ENCODE results near the gene KLHL14. TPM values are rescaled to one million over a fixed set of nuclear protein-coding genes. Genes with fewer than 3 reads are reported as not detected.

Gene KLHL14
- total and polyA plus RNA-seq, 2 of the 13 experiments (the other 11 are each of a cell fraction or from before 2014, with no cell fraction given), result 16.0 to 41.8 TPM

DNA sequence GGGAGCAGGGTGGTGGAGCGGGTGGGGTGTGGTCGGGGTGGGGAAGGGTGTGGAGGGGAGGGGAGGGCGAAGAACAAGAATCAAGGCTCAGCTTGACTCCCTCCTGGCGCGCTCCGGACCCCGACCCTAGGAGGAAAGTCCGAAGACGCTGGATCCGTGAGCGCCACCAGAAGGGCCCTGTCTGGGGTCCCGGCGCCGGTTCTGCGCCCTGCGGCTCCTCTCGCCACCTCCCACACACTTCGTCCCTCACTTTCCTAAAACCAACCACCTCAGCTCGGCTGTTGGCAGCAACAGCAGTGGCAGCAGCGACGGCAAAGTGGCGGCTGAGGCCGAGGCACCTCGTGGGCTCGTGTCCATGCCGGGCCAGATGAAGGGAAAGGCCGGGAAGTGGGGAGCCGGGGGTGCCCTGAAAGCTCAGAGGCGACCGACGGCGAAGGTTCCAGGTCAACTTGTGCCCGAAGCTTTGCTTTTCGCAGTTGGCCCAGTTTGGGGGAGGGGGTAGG, 2.1 kb downstream of the KLHL14 start (continued):
- TF ChIP-seq, protein P1, sequence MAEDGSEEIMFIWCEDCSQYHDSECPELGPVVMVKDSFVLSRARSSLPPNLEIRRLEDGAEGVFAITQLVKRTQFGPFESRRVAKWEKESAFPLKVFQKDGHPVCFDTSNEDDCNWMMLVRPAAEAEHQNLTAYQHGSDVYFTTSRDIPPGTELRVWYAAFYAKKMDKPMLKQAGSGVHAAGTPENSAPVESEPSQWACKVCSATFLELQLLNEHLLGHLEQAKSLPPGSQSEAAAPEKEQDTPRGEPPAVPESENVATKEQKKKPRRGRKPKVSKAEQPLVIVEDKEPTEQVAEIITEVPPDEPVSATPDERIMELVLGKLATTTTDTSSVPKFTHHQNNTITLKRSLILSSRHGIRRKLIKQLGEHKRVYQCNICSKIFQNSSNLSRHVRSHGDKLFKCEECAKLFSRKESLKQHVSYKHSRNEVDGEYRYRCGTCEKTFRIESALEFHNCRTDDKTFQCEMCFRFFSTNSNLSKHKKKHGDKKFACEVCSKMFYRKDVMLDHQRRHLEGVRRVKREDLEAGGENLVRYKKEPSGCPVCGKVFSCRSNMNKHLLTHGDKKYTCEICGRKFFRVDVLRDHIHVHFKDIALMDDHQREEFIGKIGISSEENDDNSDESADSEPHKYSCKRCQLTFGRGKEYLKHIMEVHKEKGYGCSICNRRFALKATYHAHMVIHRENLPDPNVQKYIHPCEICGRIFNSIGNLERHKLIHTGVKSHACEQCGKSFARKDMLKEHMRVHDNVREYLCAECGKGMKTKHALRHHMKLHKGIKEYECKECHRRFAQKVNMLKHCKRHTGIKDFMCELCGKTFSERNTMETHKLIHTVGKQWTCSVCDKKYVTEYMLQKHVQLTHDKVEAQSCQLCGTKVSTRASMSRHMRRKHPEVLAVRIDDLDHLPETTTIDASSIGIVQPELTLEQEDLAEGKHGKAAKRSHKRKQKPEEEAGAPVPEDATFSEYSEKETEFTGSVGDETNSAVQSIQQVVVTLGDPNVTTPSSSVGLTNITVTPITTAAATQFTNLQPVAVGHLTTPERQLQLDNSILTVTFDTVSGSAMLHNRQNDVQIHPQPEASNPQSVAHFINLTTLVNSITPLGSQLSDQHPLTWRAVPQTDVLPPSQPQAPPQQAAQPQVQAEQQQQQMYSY (CRISPR knock-in tag; IDR thresholded peaks at IDR 0.05), result 0 out of 2 replicates have a peak, but pooled peaks have one; percentile 17
- TF ChIP-seq BCL6 (CRISPR knock-in tag; IDR thresholded peaks at IDR 0.05), result no peak
- TF ChIP-seq, protein P2, sequence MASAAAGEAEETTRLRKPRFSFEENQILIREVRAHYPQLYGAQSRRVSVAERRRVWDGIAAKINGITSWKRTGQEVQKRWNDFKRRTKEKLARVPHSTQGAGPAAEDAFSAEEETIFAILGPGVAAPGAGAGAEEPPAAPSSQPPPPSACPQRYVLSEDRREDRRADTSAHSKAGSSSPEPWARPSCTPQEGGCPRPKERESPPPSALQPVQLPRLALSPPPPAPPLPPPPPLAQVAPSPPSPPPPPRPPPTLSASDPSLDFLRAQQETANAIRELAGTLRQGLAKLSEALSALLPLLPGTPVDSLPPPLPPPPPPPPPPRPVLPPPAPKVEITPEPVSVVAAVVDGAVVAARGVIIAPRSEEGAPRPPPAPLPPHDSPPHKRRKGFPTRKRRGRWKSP (CRISPR knock-in tag; IDR thresholded peaks at IDR 0.05), result no peak
- TF ChIP-seq, protein P3, sequence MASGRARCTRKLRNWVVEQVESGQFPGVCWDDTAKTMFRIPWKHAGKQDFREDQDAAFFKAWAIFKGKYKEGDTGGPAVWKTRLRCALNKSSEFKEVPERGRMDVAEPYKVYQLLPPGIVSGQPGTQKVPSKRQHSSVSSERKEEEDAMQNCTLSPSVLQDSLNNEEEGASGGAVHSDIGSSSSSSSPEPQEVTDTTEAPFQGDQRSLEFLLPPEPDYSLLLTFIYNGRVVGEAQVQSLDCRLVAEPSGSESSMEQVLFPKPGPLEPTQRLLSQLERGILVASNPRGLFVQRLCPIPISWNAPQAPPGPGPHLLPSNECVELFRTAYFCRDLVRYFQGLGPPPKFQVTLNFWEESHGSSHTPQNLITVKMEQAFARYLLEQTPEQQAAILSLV (CRISPR knock-in tag; IDR thresholded peaks at IDR 0.05; ENCODE audit: borderline replicate concordance), result peak; percentile 39; the same call in 1 of the 2 replicates
- TF ChIP-seq ZSCAN31 (CRISPR knock-in tag; IDR thresholded peaks at IDR 0.05; ENCODE audit: low read depth), result no peak
- TF ChIP-seq, protein P4, sequence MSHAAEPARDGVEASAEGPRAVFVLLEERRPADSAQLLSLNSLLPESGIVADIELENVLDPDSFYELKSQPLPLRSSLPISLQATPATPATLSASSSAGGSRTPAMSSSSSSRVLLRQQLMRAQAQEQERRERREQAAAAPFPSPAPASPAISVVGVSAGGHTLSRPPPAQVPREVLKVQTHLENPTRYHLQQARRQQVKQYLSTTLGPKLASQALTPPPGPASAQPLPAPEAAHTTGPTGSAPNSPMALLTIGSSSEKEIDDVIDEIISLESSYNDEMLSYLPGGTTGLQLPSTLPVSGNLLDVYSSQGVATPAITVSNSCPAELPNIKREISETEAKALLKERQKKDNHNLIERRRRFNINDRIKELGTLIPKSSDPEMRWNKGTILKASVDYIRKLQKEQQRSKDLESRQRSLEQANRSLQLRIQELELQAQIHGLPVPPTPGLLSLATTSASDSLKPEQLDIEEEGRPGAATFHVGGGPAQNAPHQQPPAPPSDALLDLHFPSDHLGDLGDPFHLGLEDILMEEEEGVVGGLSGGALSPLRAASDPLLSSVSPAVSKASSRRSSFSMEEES (CRISPR knock-in tag; IDR thresholded peaks at IDR 0.05), result no peak
- no peak for TF ChIP-seq NBN (conservative IDR thresholded peaks at IDR 0.05)
- TF ChIP-seq ZNF264 (CRISPR knock-in tag; IDR thresholded peaks at IDR 0.05), result 0 out of 2 replicates have a peak, but pooled peaks have one; percentile 32
- peak; percentile 17; the same call in 1 of the 2 replicates for TF ChIP-seq ISL2 (CRISPR knock-in tag; IDR thresholded peaks at IDR 0.05)
- peak; percentile 28; the same call in 1 of the 2 replicates for TF ChIP-seq ZNF441 (CRISPR knock-in tag; IDR thresholded peaks at IDR 0.05; ENCODE audit: borderline replicate concordance)
- TF ChIP-seq ARNT2 (CRISPR knock-in tag; IDR thresholded peaks at IDR 0.05; ENCODE audit: low read depth), result peak; percentile 57; the same call in 1 of the 2 replicates
- TF ChIP-seq, protein P5, sequence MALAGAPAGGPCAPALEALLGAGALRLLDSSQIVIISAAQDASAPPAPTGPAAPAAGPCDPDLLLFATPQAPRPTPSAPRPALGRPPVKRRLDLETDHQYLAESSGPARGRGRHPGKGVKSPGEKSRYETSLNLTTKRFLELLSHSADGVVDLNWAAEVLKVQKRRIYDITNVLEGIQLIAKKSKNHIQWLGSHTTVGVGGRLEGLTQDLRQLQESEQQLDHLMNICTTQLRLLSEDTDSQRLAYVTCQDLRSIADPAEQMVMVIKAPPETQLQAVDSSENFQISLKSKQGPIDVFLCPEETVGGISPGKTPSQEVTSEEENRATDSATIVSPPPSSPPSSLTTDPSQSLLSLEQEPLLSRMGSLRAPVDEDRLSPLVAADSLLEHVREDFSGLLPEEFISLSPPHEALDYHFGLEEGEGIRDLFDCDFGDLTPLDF (CRISPR knock-in tag; IDR thresholded peaks at IDR 0.05), result 0 out of 2 replicates have a peak, but pooled peaks have one; percentile 37
- TF ChIP-seq HOXD1 (CRISPR knock-in tag; IDR thresholded peaks at IDR 0.05), result 0 out of 2 replicates have a peak, but pooled peaks have one; percentile 13
- TF ChIP-seq RBM22 (optimal IDR thresholded peaks at IDR 0.05; ENCODE audit: low read length), result peak; percentile 44

Data from HepG2 (cell line).